PFSK-1 (cell line): ENCODE results near the gene SCO1.

Experiments used
- FOXP2 ChIP-seq: optimal IDR thresholded peaks from 2 replicates; pipeline ENCODE3; 2011; ENCODE audit warnings: borderline replicate concordance, control low read depth, inconsistent platforms; ENCODE audit not compliant: insufficient read depth; ENCODE audit errors: extremely low read length, extremely low read depth
- POLR2AphosphoS5 ChIP-seq: IDR thresholded peaks from 2 replicates; pipeline ENCODE4 v1.6.1; 2012; ENCODE audit warnings: low read depth, mild to moderate bottlenecking, control low read depth, low read length, moderate library complexity
- REST ChIP-seq, 2 experiments: IDR thresholded peaks; 2 replicates each; pipeline versions ENCODE4 v1.6.1 to v1.8.0; 2011 to 2012; ENCODE audit warnings: low read depth in 2 of 2, low read length in 2 of 2, control low read depth in 1 of 2, inconsistent platforms in 1 of 2, mild to moderate bottlenecking in 1 of 2, moderate library complexity in 1 of 2; ENCODE audit not compliant: insufficient read depth in 1 of 2
- SIN3A ChIP-seq: IDR thresholded peaks from 2 replicates; pipeline ENCODE4 v1.6.1; 2012; ENCODE audit warnings: mild to moderate bottlenecking, low read length, moderate library complexity, borderline replicate concordance; ENCODE audit not compliant: insufficient read depth
- TAF1 ChIP-seq: IDR thresholded peaks from 2 replicates; pipeline ENCODE4 v1.6.1; 2012; ENCODE audit warnings: low read length, control low read depth, borderline replicate concordance; ENCODE audit not compliant: insufficient read depth

SCO1 gene

DNA sequence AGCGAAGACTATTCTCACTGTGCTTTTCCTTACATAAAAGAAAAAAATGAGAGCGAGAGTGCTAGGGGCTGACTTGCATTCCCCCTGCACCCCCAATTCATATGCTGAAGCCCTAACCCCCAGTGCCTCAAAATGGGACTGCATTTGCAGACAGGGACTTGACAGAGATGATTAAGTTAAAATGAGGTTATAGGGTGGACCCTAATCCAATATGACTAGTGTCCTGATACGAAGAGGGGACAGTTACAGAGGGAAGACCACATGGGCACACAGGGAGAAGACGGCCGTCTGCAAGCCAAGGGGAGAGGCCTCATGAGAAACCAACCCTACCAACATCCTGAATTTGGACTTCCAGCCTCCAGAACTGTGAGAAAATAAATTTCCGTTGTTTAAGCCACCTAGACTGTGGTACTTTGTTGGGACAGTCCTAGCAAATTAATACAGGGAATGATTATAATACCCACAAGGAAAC is 34.1 kb upstream of the SCO1 start:
- no peak for TF ChIP-seq REST (IDR thresholded peaks at IDR 0.05; ENCODE audit: insufficient read depth in 1 of 2, low read depth in 2 of 2, low read length in 2 of 2)
- no peak for TF ChIP-seq TAF1
- no peak for TF ChIP-seq SIN3A
- no peak for TF ChIP-seq POLR2AphosphoS5

DNA sequence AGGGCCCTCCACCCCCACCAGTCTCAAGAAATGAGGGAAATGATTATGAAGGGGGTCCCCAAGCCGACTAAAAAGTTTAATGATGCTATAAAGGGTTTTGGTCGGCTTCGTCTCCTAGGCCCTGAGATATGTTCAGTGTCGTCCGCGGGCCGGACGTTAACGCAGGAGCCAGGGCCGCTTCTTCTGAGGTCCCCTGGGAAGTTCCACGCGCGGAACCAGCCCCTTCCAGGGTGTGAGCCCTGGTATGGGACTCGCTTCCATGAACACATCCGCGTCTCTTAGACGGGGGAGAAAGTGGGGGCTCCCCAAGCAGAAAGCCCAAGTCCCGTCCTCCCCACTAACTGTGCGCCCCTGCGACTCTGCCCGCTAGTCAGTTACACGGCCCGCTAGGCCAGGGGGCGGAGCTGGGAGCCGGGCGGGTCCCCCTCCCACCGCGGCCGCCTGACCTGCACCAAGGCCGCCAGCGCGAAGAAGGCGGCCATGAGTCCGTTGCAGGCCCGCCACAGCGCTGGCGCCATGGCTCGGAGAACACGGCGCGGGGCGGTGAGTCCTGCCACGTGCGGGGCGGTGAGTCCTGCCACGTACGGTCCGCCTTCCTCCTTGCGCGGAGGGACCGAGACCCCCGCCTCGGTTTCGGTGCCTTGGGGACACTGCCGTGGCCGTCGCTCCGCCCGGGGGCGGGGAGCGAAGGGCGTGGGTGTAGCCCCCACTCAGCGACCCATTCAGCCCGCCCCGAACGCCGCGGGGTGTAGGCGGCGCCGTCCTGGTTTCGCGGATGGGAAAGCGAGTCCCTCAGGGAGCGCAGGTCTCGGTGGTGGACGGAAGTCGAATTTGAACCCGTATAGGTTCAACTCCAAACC is 32.2 kb upstream of the SCO1 start, which contains the start of gene TMEM220:
TSS of gene TMEM220 (minus strand) at position 690 of the 860 bp plus-strand sequence. CDS start at position 518, 172 bp downstream.
- TF ChIP-seq POLR2AphosphoS5 (no peak), SIN3A (no peak), TAF1 (no peak), FOXP2 (no peak), REST (IDR thresholded peaks at IDR 0.05; ENCODE audit: insufficient read depth in 1 of 2, low read depth in 2 of 2, low read length in 2 of 2) (no peak)

DNA sequence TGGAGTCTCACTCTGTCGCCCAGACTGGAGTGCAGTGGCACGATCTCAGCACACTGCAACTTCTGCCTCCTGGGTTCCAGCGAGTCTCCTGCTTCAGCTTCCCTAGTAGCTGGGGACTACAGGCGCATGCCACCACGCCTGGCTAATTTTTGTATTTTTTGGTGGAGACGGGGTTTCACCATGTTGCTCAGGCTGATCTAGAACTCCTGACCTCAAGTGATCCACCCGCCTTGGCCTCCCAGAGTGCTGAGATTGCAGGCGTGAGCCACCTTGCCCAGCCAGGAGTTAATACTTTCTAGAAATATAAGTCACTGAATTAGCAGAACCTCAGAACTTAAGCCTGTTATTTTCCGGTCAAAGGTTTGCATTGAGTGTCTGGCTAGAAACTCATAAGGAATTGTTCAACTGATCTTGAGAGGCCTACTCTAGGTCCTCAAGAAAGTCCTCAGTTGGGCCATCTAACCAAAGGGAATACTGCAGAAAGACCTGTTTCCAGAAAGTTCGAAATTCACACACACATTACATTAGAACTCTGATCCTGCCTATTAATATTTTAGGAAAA is 31.1 kb upstream of the SCO1 start:
- TF ChIP-seq TAF1 = no peak
- TF ChIP-seq POLR2AphosphoS5 = no peak
- TF ChIP-seq REST (IDR thresholded peaks at IDR 0.05; ENCODE audit: insufficient read depth in 1 of 2, low read depth in 2 of 2, low read length in 2 of 2) = no peak
- TF ChIP-seq SIN3A = no peak
- no peak for TF ChIP-seq FOXP2

DNA sequence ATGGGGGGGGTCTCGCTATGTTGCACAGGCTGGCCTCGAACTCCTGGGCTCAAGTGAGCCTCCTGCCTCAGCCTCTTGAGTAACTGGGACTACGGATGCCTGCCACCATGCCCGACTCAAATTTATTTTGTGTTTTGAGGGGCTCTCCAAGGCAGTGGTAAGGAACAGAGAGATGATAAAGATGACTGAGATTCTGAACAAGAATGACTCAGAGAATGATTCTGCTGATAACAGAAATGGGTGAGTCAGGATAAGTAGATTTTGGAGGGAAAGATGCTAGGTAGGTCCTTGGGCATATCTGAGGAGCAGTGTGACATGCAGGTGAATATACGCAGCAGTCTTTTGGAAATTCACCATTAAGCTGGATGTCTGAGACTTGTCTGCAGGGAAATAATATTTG is 29.9 kb upstream of the SCO1 start:
- TF ChIP-seq TAF1 (no peak), REST (IDR thresholded peaks at IDR 0.05; ENCODE audit: insufficient read depth in 1 of 2, low read depth in 2 of 2, low read length in 2 of 2) (no peak), POLR2AphosphoS5 (no peak), SIN3A (no peak), FOXP2 (no peak)
